ENCODE results near the gene SLC1A5.

The SLC1A5 gene

GRCh38 chr19:46746281-46747057 lies 41.9 kb downstream of the SLC1A5 start, which contains the start of gene STRN4:
STRN4 (minus strand) TSS chr19:46746450; CDS start chr19:46746430, 20 bp downstream.
- H3K4me1 ChIP-seq (ENCODE audit: control insufficient read depth in 1 of 2, insufficient read depth in 1 of 2, low read depth in 1 of 2, low read length in 1 of 2), result peaks cover 33 to 35% of the 10 kb centered on the region in 2 experiments

GRCh38 chr19:46745521-46746280 lies 42.7 kb downstream of the SLC1A5 start, which contains the start of gene FKRP:
FKRP (plus strand) TSS chr19:46746057; CDS start chr19:46755451, 9,394 bp downstream.
- Histone ChIP-seq H3K36me3 (peaks cover 17% of the 10 kb centered on the region), H3K27ac (peak within 1 kb of the TSS; percentile 69), H3K4me3 (ENCODE audit: low read depth in 1 of 2, low read length in 1 of 2) (peak within 1 kb of the TSS; percentile 95), H3K27me3 (no peaks in the 10 kb centered on the region), H3K4me1 (ENCODE audit: control insufficient read depth in 1 of 2, insufficient read depth in 1 of 2, low read depth in 1 of 2, low read length in 1 of 2) (peaks cover 33 to 35% of the 10 kb centered on the region in 2 experiments), H3K9me3 (no peaks in the 10 kb centered on the region)
- no peak for TF ChIP-seq CTCF (IDR thresholded peaks at IDR 0.05)

More at GRCh38 chr19:46746281-46747057, 41.9 kb downstream of the SLC1A5 start, which contains the start of gene STRN4:
- H3K27ac ChIP-seq, result peak within 1 kb of the TSS; percentile 69
- peak within 1 kb of the TSS; percentile 95 for H3K4me3 ChIP-seq (ENCODE audit: low read depth in 1 of 2, low read length in 1 of 2)
- H3K36me3 ChIP-seq, result peaks cover 11% of the 10 kb centered on the region
- no peaks in the 10 kb centered on the region for H3K27me3 ChIP-seq
- no peak for TF ChIP-seq CTCF (IDR thresholded peaks at IDR 0.05)
- no peaks in the 10 kb centered on the region for H3K9me3 ChIP-seq

- Histone ChIP-seq H3K36me3 (peaks cover 17% of the 10 kb centered on the region), H3K4me3 (ENCODE audit: low read depth in 1 of 2, low read length in 1 of 2) (peak overlapping the region; percentile 95), H3K27me3 (no peaks in the 10 kb centered on the region), H3K9me3 (no peaks in the 10 kb centered on the region), H3K4me1 (ENCODE audit: control insufficient read depth in 1 of 2, insufficient read depth in 1 of 2, low read depth in 1 of 2, low read length in 1 of 2) (peaks cover 33 to 35% of the 10 kb centered on the region in 2 experiments), H3K27ac (no peak overlapping the region)
- TF ChIP-seq CTCF (IDR thresholded peaks at IDR 0.05), result no peak
Measured at GRCh38 chr19:46745030-46745429, 43.4 kb downstream of the SLC1A5 start.

GRCh38 chr19:46744005-46744691 lies 44.2 kb downstream of the SLC1A5 start:
- Histone ChIP-seq H3K27ac (peak overlapping the region; percentile 46), H3K4me1 (ENCODE audit: control insufficient read depth in 1 of 2, insufficient read depth in 1 of 2, low read depth in 1 of 2, low read length in 1 of 2) (peaks cover 33 to 35% of the 10 kb centered on the region in 2 experiments), H3K27me3 (no peaks in the 10 kb centered on the region), H3K36me3 (peaks cover 21% of the 10 kb centered on the region), H3K4me3 (ENCODE audit: low read depth in 1 of 2, low read length in 1 of 2) (peak overlapping the region; percentile 95), H3K9me3 (no peaks in the 10 kb centered on the region)
- no peak for TF ChIP-seq CTCF (IDR thresholded peaks at IDR 0.05)

GRCh38 chr19:46742926-46743480 lies 45.4 kb downstream of the SLC1A5 start:
- H3K9me3 ChIP-seq, result no peaks in the 10 kb centered on the region
- peak overlapping the region; percentile 1 for H3K27ac ChIP-seq
- peaks cover 33 to 35% of the 10 kb centered on the region in 2 experiments for H3K4me1 ChIP-seq (ENCODE audit: control insufficient read depth in 1 of 2, insufficient read depth in 1 of 2, low read depth in 1 of 2, low read length in 1 of 2)
- no peak overlapping the region for H3K4me3 ChIP-seq (ENCODE audit: low read depth in 1 of 2, low read length in 1 of 2)
- peaks cover 32% of the 10 kb centered on the region for H3K36me3 ChIP-seq
- H3K27me3 ChIP-seq, result no peaks in the 10 kb centered on the region
- TF ChIP-seq CTCF (IDR thresholded peaks at IDR 0.05), result no peak

All from neutrophil (primary cell).